Measurements from ENCODE around the gene LMBRD2. TPM values are rescaled to one million over a fixed set of nuclear protein-coding genes. Genes with fewer than 3 reads are reported as not detected.

The LMBRD2 gene
- total RNA-seq, 1 experiment from 2014 or later = 5.6 TPM

- TF ChIP-seq ZNF532 (CRISPR knock-in tag; IDR thresholded peaks at IDR 0.05; ENCODE audit: borderline replicate concordance) (no peak), EMX1 (CRISPR knock-in tag; IDR thresholded peaks at IDR 0.05) (no peak), E2F4 (CRISPR knock-in tag; IDR thresholded peaks at IDR 0.05; ENCODE audit: borderline replicate concordance, low read depth) (no peak), ZNF263 (CRISPR knock-in tag; IDR thresholded peaks at IDR 0.05; ENCODE audit: low read depth) (no peak)
Observed at GRCh38 chr5:36158144-36158543, 6.5 kb upstream of the LMBRD2 start (continued).

GRCh38 chr5:36156619-36157018 is 4.9 kb upstream of the LMBRD2 start:
- 0 out of 2 replicates have a peak overlapping the region, but pooled peaks have one; percentile 15 for H3K27ac Mint-ChIP-seq
- TF ChIP-seq RORB (CRISPR knock-in tag; IDR thresholded peaks at IDR 0.05) (no peak), SMAD4 (CRISPR knock-in tag; IDR thresholded peaks at IDR 0.05) (no peak)
- ChIA-PET POLR2A (no interaction called here), CTCF (interaction anchor here (1.4 kb wide), 1 partner anchor 78 kb away, joined by 3 read pairs; no protein-coding TSS in a partner anchor)
- no peaks in the 10 kb centered on the region for H3K9me3 Mint-ChIP-seq
- no peak overlapping the region for H3K4me3 Mint-ChIP-seq
- H3K36me3 Mint-ChIP-seq = peaks cover 36% of the 10 kb centered on the region
- ATAC-seq (no peak), DNase-seq (ENCODE audit: low spot score) (no peak)
- peaks cover 5% of the 10 kb centered on the region for H3K4me1 Mint-ChIP-seq
- H3K27me3 Mint-ChIP-seq (ENCODE audit: low read depth) = no peaks in the 10 kb centered on the region

- no peak for DNase-seq (ENCODE audit: low spot score)
- H3K4me3 Mint-ChIP-seq = no peak overlapping the region
- H3K27ac Mint-ChIP-seq = peak overlapping the region; percentile 15; the same call in 1 of the 2 replicates
- peaks cover 31% of the 10 kb centered on the region for H3K36me3 Mint-ChIP-seq
- no peak for ATAC-seq
- H3K4me1 Mint-ChIP-seq = peaks cover 5% of the 10 kb centered on the region
- ChIA-PET POLR2A (no interaction called here), CTCF (interaction anchor here (1.4 kb wide), 1 partner anchor 77 kb away, joined by 3 read pairs; no protein-coding TSS in a partner anchor)
- TF ChIP-seq ZNF423 (CRISPR knock-in tag; IDR thresholded peaks at IDR 0.05) (no peak), E2F4 (CRISPR knock-in tag; IDR thresholded peaks at IDR 0.05; ENCODE audit: borderline replicate concordance, low read depth) (no peak), TEAD1 (CRISPR knock-in tag; IDR thresholded peaks at IDR 0.05) (no peak), CDX4 (CRISPR knock-in tag; IDR thresholded peaks at IDR 0.05; ENCODE audit: borderline replicate concordance) (no peak), ZNF532 (CRISPR knock-in tag; IDR thresholded peaks at IDR 0.05; ENCODE audit: borderline replicate concordance) (no peak), STAT6 (CRISPR knock-in tag; conservative IDR thresholded peaks at IDR 0.05; ENCODE audit: low read depth) (no peak), ESRRA (CRISPR knock-in tag; IDR thresholded peaks at IDR 0.05; ENCODE audit: borderline replicate concordance) (no peak)
- H3K9me3 Mint-ChIP-seq = no peaks in the 10 kb centered on the region
- no peaks in the 10 kb centered on the region for H3K27me3 Mint-ChIP-seq (ENCODE audit: low read depth)
Observed at GRCh38 chr5:36156121-36156601, 4.5 kb upstream of the LMBRD2 start.

Measured in WTC11 (cell line).